ENCODE measurements around the gene DDIT3.

- no peak for TF ChIP-seq CTCF (conservative IDR thresholded peaks at IDR 0.05; ENCODE audit: low read depth, low read length)
- no peak for TF ChIP-seq RAD21 (IDR thresholded peaks at IDR 0.05; ENCODE audit: low read length)
- TF ChIP-seq RFX5 (IDR thresholded peaks at IDR 0.05; ENCODE audit: low read depth, low read length): no peak
- TF ChIP-seq CEBPB (IDR thresholded peaks at IDR 0.05; ENCODE audit: low read depth, low read length): no peak
- TF ChIP-seq MXI1 (IDR thresholded peaks at IDR 0.05; ENCODE audit: borderline replicate concordance, low read depth, low read length): no peak
- no peak for TF ChIP-seq POLR2A (IDR thresholded peaks at IDR 0.05; ENCODE audit: low read depth, low read length)
These were observed 7.6 kb downstream of the DDIT3 start for GRCh38 chr12:57512665-57513064.

Data from IMR-90 (cell line).